Glutamatergic neuron (in vitro differentiated cells): ENCODE results near the gene PNMA8C. TPM values are rescaled to one million over a fixed set of nuclear protein-coding genes. Genes with fewer than 3 reads are reported as not detected.

Experiments
- DNase-seq: peaks from one replicate; pipeline ENCODE4 v3.0.0; 2022
- H3K27ac Mint-ChIP-seq: one replicate; pipeline ENCODE4 v1.8.0; 2020; ENCODE audit warnings: mild to moderate bottlenecking, mixed read lengths, inconsistent platforms; ENCODE audit not compliant: unreplicated experiment
- H3K27me3 Mint-ChIP-seq: one replicate; pipeline ENCODE4 v1.8.0; 2020; ENCODE audit warnings: mild to moderate bottlenecking, moderate library complexity, mixed read lengths, inconsistent platforms; ENCODE audit not compliant: unreplicated experiment
- H3K36me3 Mint-ChIP-seq: one replicate; pipeline ENCODE4 v1.8.0; 2020; ENCODE audit warnings: mild to moderate bottlenecking, mixed read lengths, inconsistent platforms; ENCODE audit not compliant: unreplicated experiment
- H3K4me1 Mint-ChIP-seq: one replicate; pipeline ENCODE4 v1.8.0; 2020; ENCODE audit warnings: mild to moderate bottlenecking, low read depth, mixed read lengths, inconsistent platforms; ENCODE audit not compliant: unreplicated experiment
- H3K4me3 Mint-ChIP-seq: one replicate; pipeline ENCODE4 v1.8.0; 2020; ENCODE audit warnings: mild to moderate bottlenecking, mixed read lengths, inconsistent platforms; ENCODE audit not compliant: unreplicated experiment
- H3K9me3 Mint-ChIP-seq: one replicate; pipeline ENCODE4 v1.8.0; 2020; ENCODE audit warnings: mild to moderate bottlenecking, moderate library complexity, mixed read lengths, inconsistent platforms; ENCODE audit not compliant: unreplicated experiment
- CTCF ChIP-seq: fragments of 200-600 bp; sonication (generic); IDR thresholded peaks from one replicate; pipeline ENCODE4 v1.5.0; 2021; ENCODE audit not compliant: partially characterized antibody, unreplicated experiment
- total RNA-seq: library from RNA; stranded (reverse); fragmentation: NEBNext Ultra II Directional; extraction: Animal tissue kit (Norgen Biotek cat#: 25700); gene quantifications from one replicate; pipeline ENCODE4 v1.2.1, GENCODE V29; 2021; ENCODE audit not compliant: unreplicated experiment

Gene PNMA8C
- total RNA-seq, 1 donor from 2014 or later = 5.3 TPM

DNA sequence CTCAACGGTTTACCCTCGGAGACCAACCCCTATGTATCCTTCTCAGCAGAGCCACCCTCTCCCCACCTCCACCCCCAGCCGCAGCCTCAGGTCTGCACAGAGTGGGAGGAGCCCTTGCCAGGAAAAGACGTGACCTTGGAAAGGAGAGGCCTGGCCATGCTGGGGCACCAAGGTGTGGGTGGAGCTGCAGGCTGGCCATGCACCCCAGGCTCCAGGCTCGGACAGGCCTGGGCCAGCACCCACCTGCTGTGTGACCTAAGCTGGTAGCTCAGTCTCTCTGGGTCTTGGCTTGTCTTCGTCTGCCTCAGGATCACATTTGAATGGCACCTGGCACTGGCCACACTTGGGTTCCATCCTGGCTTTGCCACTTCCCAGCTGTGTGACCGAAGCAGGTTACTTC, 44.9 kb downstream of the PNMA8C start:
- no peak for TF ChIP-seq CTCF
- peaks cover 12% of the 10 kb centered on the region for H3K36me3 Mint-ChIP-seq
- H3K27ac Mint-ChIP-seq = no peak overlapping the region
- no peak overlapping the region for H3K4me3 Mint-ChIP-seq
- H3K27me3 Mint-ChIP-seq = no peaks in the 10 kb centered on the region
- no peak for DNase-seq
- H3K4me1 Mint-ChIP-seq = peaks cover 13% of the 10 kb centered on the region
- H3K9me3 Mint-ChIP-seq = peaks cover 2% of the 10 kb centered on the region

GRCh38 chr19:46383171-46383815, 45.4 kb downstream of the PNMA8C start:
- Mint-ChIP-seq H3K4me1 (peaks cover 13% of the 10 kb centered on the region), H3K36me3 (peaks cover 12% of the 10 kb centered on the region), H3K9me3 (peaks cover 2% of the 10 kb centered on the region), H3K27ac (no peak overlapping the region), H3K4me3 (no peak overlapping the region), H3K27me3 (no peaks in the 10 kb centered on the region)
- DNase-seq = no peak
- TF ChIP-seq CTCF = no peak

DNA sequence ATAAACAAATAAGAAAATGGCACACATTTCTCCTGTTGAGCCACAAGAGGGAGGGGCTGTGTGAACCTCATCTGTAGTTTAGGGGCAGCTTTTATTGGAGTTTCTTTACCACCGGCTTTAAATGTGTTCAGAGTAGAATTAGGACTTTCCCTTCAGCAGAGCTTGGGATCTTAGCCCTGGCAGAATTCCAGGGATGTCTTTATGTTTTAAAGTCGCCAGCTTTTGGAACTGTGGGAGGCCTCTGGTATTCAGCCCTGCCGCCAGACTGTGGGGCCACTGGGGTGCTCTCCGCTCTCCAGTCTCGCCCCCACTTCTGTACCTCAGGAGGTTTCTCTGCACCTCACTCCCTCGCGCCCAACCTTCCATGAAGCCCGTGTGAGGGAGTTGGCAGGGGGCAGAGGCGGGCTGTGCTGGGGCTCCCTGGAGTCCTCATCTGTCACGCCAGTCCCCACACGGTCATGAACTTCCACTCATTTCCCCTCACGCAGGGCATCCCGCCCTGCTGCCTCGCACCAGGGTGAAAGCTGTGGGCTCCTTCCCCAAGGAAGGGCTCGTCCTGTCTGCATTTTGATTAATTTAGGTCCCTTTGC, 46.9 kb downstream of the PNMA8C start:
- no peaks in the 10 kb centered on the region for H3K27me3 Mint-ChIP-seq
- peaks cover 2% of the 10 kb centered on the region for H3K9me3 Mint-ChIP-seq
- no peak for TF ChIP-seq CTCF
- no peak overlapping the region for H3K4me3 Mint-ChIP-seq
- peaks cover 20% of the 10 kb centered on the region for H3K4me1 Mint-ChIP-seq
- no peak overlapping the region for H3K27ac Mint-ChIP-seq
- DNase-seq = no peak
- peaks cover 12% of the 10 kb centered on the region for H3K36me3 Mint-ChIP-seq

GRCh38 chr19:46381346-46381745, 47.4 kb downstream of the PNMA8C start:
- no peak for DNase-seq
- Mint-ChIP-seq H3K27me3 (no peaks in the 10 kb centered on the region), H3K9me3 (peaks cover 2% of the 10 kb centered on the region), H3K27ac (no peak overlapping the region), H3K4me3 (no peak overlapping the region), H3K36me3 (peaks cover 12% of the 10 kb centered on the region), H3K4me1 (peaks cover 20% of the 10 kb centered on the region)
- no peak for TF ChIP-seq CTCF

DNA sequence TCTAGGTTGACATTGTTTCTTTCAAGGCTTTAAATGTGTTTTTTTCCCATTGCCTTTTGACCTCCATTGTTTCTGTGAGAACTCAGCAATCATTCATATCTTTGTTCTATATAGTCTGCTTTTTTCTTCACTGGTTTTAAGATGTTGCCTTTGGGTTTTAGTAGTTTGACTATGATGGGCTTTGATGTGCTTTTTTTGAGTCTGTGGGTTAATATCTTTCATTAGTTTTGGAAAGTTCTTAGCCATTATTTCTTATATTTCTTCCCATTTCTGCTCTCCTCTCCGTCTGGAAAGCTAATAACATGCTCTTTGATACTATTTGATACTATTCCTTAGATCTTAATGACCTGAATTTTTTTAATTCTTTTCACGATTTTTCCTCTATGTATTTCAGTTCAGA, 48.0 kb downstream of the PNMA8C start:
- no peaks in the 10 kb centered on the region for H3K27me3 Mint-ChIP-seq
- no peak for DNase-seq
- H3K4me3 Mint-ChIP-seq = no peak overlapping the region
- no peak for TF ChIP-seq CTCF
- H3K36me3 Mint-ChIP-seq = peaks cover 12% of the 10 kb centered on the region
- peaks cover 20% of the 10 kb centered on the region for H3K4me1 Mint-ChIP-seq
- H3K27ac Mint-ChIP-seq = no peak overlapping the region
- H3K9me3 Mint-ChIP-seq = peaks cover 3% of the 10 kb centered on the region
